HepG2 (cell line): ENCODE measurements around the gene DYRK1B.

Experiments used
- ETV6 ChIP-seq: sonication (generic); formaldehyde crosslinking; conservative IDR thresholded peaks from 2 replicates; pipeline ENCODE4 v1.4.0; 2020; ENCODE audit warnings: missing genetic modification reagents
- NFRKB ChIP-seq: fragments of 450-650 bp; IDR thresholded peaks from 2 replicates; pipeline ENCODE4 v1.6.1; 2017
- PITX1 ChIP-seq: sonication (generic); formaldehyde crosslinking; IDR thresholded peaks from 2 replicates; pipeline ENCODE4 v1.5.1; 2020; ENCODE audit warnings: mild to moderate bottlenecking, missing genetic modification reagents

GRCh38 chr19:39842693-39843435 is 8.9 kb upstream of the DYRK1B start:
- TF ChIP-seq PITX1, result no peak
- TF ChIP-seq NFRKB, result no peak
- no peak for TF ChIP-seq ETV6 (CRISPR knock-in tag)
